Endothelial cell of hepatic sinusoid (primary cell): ENCODE measurements around the gene RPS19BP1.

Experiments used
- in situ Hi-C: cut with HindIII; loops from 2 replicates; pipeline ENCODE4 v1.10.0; 2017; ENCODE audit warnings: low sequenced_read_pairs

The RPS19BP1 gene

DNA sequence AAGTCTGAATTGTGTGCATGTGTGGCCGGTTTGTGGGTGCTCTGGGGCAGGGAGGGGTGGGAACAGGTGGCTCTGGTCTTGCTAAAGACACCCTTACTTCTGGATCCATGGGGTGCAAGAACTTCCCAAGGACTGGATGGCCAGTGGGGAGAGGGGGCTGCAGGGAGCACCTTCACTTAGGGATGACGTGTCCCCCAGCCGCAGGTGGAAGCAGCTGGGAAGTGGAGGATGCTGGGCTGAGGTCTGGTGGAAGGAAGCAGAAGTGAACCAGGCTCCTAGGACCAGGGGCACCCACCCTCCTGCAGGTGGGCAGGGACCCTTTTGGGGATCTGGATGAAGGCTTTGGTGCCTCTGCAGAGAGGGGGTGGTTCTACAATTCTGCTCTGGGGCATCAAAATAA is 40.4 kb downstream of the RPS19BP1 start:
- in situ Hi-C loops: no loop called here

DNA sequence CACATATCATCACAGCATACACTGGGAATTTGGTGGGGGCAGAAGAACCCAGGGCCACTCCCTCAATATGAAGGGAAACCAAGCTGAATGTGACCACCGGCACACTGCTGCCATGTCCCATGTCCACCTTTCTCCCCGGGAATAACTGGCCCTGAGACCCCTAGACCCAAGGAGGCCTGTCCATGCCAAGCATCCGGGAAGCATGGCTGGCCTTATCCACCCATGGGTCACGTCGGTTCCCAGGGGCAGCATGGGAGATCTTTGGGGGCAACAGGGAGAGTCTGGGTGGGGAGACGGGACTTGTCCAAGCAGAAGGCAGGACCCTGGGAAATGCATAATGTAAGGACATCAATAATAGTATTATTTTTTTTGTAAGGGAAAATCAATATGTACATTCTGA is 40.9 kb downstream of the RPS19BP1 start:
- in situ Hi-C loops: no loop called here

DNA sequence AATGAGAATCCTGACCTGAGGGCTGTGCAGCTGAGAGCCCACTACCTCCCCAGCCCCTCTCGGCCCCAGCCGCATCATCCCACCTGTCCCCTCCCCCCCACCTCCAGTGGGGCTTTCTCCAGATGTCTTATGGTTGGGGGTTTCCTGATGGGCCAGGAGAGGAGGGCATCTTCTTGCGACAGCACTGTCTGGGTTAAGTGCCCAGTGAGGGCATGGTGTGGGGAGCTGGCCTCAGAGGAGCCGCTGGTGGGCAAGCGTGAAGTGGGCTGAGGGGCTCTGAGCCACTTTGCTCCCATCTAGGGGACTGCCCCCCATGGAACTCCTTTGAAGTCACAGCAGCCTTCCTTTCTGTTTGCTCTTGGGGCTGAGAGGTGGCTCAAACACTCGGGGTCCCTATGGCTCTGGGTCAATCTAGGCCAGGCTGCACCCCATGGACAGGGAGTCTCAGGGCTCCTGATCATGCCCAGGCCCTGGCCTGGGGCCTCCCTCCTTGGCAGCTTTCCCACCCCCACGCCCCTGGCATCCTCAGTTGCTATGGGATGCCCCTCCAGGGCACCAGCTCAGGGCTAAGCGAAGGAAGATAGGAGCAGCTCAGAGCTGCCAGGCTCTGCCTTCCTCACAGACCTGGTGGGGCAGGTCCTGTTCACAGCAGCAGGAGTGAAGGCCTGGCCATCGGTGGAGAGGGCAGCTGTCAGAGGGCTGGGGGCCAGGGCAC is 41.4 kb downstream of the RPS19BP1 start:
- in situ Hi-C loops: no loop called here

- in situ Hi-C loops: no loop called here
Measured at GRCh38 chr22:39490135-39490798, 42.3 kb downstream of the RPS19BP1 start.

DNA sequence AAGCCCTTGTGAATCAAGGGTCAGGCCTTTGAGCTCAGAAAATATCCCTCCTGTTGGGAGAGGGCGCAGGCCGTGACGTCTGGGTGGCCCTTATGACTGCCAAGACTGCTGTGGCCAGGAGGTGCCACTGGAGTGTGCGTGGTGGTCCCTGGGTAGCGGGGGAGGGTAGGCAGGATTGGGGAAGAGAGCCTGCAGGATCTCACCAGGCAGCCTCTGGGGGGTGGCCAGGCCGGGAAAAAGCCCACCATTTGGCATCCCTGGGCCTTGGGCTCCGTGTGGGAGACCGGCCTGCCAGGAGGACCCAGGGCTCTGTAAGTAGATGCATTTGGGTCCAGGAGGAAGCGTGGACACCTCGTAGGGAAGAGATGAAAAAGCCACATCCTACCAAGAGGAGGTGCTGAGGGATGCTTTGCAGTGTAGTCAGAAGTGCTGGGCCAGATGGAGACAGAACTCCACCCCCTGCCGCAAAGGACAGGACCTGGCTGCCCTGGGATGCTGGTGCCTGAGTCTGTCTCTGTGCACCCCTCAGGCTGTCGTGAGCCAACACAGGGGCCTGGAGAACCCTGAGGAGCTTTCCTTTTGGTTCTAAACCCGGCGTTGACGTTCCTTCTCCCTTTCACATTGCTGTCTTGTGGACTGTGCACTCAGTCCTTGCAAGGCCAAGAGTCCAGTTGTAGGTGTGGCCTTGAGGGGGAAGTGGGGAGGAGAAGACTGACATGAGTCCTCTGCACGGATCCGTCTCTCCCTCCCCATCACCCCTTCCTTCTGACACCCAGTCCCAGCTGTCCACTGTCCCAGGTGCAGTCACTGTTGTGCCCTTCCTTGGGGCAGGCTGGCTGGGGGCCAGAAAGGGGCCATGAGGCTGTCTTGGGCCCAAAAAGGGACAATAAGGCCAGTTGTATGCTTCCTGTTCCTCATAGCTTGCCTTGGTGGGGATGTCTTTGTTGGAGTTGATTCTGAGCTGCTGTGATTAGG is 43.2 kb downstream of the RPS19BP1 start:
- in situ Hi-C loops: no loop called here

- in situ Hi-C loops: no loop called here
Measured at GRCh38 chr22:39488563-39489083, 43.9 kb downstream of the RPS19BP1 start.

GRCh38 chr22:39487826-39488520 is 44.6 kb downstream of the RPS19BP1 start:
- in situ Hi-C loops: no loop called here

DNA sequence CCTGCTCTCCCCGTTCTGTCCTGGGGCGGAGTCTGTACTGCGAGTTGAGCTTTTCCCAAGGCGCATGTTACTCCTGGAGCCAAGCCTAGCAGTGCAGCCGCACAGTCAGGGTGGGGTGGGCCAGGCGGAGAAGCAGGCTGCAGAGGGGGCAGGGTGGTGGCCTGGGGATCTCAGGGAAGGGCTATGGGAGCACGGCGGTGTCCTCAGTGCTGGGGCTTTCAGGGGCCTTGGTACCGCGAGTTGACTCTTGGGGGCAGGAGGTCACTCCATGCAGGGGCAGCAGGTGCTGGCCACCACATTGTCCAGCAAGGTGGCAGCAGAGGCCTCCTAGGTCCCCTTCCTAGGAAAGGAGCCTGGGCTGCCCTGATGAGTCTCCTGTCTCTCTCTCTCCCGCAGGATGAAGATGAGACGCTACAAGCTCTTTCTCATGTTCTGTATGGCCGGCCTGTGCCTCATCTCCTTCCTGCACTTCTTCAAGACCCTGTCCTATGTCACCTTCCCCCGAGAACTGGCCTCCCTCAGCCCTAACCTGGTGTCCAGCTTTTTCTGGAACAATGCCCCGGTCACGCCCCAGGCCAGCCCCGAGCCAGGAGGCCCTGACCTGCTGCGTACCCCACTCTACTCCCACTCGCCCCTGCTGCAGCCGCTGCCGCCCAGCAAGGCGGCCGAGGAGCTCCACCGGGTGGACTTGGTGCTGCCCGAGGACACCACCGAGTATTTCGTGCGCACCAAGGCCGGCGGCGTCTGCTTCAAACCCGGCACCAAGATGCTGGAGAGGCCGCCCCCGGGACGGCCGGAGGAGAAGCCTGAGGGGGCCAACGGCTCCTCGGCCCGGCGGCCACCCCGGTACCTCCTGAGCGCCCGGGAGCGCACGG is 45.4 kb downstream of the RPS19BP1 start:
- in situ Hi-C loops: no loop called here

DNA sequence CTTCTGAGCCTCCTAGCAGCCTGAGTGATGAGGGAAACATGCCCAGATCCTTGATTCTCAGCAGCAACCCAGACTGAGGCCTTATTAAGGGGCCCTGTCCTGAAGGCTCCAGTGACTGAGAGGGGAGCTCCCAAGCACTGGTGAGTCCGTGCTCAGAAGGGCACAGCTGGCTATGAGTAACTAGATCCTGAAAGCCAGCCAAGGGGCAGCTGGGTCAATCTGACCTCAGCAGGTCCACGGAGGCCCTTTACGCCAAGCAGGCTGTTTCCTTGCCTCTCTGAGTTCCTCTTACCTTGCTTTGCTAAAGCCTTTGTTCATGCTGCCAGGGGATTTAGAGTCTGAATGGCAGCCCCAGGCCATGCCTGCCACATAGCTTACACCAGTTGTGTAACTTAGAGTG is 49.8 kb downstream of the RPS19BP1 start:
- in situ Hi-C loops: loop anchor here (5.0 kb wide), 3 partner anchors 60 to 100 kb away; no protein-coding TSS in a partner anchor

- in situ Hi-C loops: loop anchor here (5.0 kb wide), 3 partner anchors 59 to 99 kb away; no protein-coding TSS in a partner anchor
Measured at GRCh38 chr22:39481595-39481994, 51.0 kb downstream of the RPS19BP1 start.

- in situ Hi-C loops: loop anchor here (5.0 kb wide), 3 partner anchors 59 to 99 kb away; no protein-coding TSS in a partner anchor
Measured at GRCh38 chr22:39481054-39481453, 51.5 kb downstream of the RPS19BP1 start.

DNA sequence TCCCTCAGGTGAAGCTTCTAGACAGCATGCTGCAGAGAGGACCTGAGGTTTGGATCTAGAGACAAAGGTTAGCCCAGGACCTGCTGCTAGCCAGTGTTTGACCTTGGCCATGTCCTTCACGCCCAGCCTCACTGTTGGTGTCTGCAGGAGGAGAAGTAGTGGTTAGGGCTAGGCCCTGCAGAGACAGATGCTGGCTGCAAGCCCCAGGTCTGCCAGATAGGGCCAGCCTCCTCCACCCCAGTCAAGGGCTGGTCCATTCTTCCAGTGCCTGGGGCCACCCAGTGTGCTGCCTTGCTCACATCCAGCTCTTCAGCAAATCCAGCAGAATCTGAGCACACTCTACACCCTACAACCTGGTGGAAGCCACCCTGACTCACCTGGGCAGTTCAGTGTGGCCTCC is 52.0 kb downstream of the RPS19BP1 start:
- in situ Hi-C loops: loop anchor here (5.0 kb wide), 3 partner anchors 58 to 98 kb away; no protein-coding TSS in a partner anchor

- in situ Hi-C loops: no loop called here
Measured at GRCh38 chr22:39479254-39479653, 53.3 kb downstream of the RPS19BP1 start.
